ENCODE measurements around the gene CAPZB.

The CAPZB gene

DNA sequence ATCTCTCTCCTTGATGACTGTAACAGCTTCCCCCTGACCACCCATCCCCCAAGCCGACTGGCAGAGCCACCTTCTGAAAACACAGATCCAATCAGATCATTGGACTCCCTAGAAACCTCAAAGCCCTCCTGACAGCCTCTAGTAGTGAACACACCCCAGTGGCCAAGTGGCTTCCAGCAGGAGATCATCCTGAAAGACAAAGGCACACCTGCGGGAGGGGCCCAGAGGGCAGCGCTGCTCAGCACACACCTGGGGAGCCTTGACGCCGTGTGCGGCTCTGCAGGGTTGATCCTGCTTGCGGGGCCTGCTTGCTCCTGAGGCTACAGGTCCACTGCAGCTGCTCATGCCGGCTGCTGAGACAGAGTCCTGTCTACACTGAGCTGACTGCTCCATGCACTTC, 131.7 kb downstream of the CAPZB start:
- DNase-seq (ENCODE audit: low read depth in 2 of 2, low spot score in 1 of 2): no peak

DNA sequence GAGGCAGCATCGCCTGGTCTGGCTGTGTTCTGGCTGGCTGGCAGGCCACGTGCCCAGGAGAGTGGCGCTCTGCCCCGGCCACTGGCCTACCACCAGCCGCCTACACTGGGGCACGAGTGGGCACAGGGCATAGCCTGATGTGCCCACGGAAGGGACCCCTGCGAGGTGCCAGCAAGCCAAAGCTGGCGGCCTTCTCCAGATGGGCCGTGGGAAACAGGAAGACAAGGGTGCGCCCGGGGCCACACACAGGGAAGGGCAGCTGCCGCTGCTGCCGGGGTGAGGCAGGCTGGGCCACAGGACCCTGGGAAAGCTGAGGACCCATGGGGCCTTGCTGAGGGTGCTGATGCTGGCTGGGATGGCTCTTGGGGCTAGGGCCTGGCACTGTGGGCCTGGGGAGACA, 132.5 kb downstream of the CAPZB start:
- no peak for DNase-seq (ENCODE audit: low read depth in 2 of 2, low spot score in 1 of 2)

DNA sequence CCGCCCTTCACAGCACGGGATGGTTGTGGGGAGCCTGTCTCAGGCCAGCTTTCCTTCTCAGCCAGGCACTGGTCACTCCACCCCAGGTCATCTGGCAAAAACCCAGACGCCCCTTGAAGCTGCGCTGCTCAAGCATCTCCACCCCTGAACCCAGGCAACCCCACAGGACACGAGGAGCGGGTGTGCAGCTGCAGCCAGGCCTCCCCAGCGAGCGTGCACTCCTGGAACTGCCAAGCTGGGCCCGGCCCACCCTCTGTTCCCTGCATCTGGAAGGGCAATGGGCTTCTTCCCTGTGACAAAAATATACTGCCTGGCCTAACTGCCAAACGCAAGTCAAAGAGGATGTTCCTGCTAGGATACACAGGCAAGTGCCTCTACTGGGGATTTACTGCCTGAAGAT, 133.5 kb downstream of the CAPZB start:
- no peak for DNase-seq (ENCODE audit: low read depth in 2 of 2, low spot score in 1 of 2)

DNA sequence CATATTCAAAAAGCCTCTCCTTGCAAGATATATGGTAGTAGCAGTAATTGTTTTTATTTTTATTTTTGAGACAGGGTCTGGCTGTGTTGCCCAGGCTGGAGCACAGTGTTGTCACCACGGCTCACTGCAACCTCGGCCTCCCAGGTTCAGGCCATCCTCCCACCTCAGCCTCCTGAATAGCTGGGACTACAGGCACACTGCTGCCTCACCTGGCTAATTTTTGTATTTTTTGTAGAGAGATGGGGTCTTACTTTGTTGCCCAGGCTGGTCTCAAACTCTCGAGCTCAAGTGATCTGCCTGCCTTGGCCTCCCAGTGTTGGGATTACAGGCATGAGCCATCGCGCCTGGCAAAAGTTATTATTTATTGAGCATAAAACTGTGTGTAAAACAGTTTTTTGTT, 134.8 kb downstream of the CAPZB start:
- DNase-seq (ENCODE audit: low read depth in 2 of 2, low spot score in 1 of 2): no peak

DNA sequence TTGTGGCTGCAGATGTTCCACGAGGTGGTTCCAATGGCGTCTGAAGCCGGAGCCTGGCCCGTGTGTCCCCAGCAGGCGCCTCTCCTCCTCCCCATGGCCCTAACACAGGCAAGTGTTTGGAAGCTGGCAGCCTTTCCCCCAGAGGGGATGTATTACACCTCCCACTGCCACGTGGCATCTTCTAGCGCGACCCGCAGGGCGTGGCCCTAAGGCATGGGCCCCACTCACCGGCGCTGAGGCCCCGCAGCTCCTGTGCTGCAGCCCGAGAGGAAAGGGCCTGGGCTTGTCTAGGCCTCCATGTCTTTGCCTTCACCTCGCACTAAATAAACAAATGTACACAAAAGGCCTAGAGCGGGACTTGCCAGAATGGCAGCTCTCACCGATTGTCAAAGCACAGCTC, 135.3 kb downstream of the CAPZB start:
- DNase-seq (ENCODE audit: low read depth in 2 of 2, low spot score in 1 of 2): no peak

DNA sequence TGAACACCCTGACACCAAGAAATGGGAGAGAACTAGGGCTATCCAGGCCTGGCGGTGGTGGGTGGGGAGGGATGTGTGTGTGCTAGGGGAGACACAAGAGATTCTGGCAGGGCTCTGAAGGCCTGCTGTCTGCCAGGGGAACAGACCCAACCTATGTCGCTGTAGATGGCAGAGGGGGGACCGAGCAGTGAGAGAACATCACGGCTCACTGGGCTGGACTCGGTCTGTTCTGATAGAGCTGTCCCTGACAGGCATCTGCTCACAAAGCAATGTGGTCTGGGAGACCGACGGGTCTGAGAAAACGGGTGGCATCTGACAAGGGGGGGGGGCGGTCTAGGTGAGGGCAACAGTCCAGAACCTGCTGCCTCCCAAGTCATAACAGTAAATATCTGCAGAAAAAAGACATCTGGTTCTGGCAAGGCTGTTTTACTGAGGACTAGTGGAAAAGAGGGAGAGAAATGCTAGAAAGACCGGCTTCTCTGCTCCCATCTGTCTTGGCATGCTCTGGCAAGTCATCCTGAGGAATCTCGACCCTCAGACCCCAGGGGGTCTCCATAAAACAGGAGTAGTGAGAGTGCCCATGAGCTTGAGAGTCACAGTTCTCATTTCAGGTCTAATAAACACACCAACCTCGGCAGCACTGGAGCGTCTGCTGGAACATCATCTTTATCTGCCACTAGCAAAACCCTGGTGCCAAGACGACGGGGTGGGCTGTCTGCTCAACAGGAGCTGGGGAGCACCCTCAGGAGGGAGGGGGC, 136.7 kb downstream of the CAPZB start:
- no peak for DNase-seq (ENCODE audit: low read depth in 2 of 2, low spot score in 1 of 2)

DNA sequence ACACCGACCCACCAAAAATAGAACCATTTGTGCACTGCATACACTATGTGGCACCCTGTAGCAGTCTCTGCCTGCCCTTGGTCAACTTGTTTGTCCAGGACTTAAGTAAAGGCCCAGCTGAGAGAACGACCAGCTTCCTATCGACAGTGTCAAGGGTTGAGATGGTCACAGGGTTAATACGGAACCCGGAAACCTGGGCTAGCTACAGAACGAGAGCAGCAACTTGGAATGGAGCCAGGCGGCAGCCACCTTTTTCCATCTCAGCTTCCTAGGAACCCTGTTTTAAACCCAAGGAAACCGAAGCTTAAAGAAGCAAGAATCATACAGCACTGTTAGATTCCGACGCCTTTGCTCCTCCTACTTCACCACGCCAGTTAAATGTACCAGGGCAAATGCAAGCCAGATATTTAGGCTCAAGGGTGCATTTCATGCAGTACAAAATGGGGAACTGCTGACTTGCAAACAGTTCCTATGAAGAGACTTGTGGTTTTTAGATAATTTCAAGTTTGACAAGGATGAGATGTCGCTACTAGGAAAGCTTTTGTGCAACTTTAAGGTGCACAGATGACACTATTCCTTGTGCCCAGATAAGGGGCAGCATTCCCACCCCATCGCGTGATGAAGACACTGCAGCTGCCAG, 137.7 kb downstream of the CAPZB start:
- DNase-seq (ENCODE audit: low read depth in 2 of 2, low spot score in 1 of 2): no peak

DNA sequence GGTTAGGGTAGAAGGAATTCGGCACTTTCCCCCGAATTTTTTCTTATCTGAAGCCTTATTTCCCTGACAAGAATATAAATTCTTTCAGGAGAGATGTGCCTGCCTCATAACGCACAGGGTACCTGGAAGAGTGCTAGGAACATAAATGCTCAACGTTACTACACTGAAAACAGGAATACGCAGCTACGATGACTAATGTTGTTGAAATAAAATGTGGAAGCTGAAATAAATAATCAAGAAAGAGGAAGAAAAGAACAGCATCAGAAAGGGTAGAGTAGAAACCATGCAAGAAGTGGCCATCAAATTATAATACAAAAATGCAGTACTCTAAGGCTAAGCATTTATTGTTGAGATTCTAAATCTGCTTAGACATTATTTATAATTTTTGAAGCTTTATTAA, 139.3 kb downstream of the CAPZB start:
- DNase-seq (ENCODE audit: low read depth in 2 of 2, low spot score in 1 of 2): no peak

DNA sequence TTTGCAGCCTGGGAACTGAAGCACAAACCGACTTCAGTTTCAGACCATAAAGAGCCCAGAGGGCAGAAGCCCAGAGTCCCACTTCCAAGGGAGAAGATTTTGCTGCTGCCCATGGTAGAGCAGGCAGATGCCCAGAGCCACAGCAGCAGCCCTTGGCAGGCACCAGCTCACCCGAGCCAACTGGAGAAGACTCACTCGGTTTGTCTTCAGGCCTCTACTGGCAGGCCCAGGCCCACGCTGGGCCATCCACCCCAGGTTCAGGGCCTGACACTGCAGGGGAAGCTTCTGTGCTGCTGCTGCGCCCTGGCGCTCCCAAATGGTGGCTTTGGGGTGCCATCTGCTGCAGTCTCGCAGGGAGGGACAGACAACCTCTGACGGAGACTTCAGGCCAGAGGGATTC, 139.9 kb downstream of the CAPZB start:
- DNase-seq (ENCODE audit: low read depth in 2 of 2, low spot score in 1 of 2): no peak

DNA sequence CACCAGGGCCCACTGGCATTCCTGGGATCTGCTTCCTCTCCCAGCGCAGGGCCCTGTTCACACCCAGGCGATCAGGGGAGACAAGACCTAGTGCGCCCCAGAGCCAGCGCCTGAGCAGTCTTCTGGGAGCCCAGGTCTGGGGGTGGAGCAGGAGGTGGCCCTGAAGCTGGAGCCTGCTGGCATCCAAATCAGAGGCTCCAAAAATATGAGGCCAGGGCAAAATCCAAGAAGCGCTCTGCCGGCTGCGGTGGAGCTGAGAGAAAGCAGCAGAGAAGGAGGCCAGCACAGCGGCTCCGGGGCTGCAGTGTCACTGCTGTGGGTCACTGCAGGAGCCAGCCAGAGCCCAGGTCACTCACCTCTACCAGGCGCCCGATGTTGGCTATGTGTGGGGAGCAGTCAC, 140.5 kb downstream of the CAPZB start:
- DNase-seq (ENCODE audit: low read depth in 2 of 2, low spot score in 1 of 2): no peak

DNA sequence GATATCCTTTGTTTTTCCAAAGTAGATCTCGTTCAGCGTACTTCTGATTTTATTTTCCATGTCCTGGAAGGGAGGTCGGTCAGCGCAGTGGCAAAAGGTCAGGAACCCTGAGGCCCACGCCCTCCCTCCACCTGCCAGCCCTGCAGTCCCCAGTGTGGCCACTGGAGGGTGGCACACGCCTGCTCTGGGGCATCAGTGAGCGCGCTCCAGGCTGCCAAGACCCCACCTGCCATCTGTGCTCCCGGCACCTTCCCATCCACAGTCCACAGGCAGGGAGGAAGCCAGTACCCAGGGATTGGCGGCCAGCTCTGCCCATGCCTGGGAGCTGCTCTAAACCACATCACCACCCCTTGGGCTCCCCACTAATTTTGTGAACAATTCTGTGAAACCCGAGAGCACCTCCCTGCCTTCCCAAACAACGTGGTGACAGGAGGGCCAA, 140.9 kb downstream of the CAPZB start:
- DNase-seq (ENCODE audit: low read depth in 2 of 2, low spot score in 1 of 2): no peak

DNA sequence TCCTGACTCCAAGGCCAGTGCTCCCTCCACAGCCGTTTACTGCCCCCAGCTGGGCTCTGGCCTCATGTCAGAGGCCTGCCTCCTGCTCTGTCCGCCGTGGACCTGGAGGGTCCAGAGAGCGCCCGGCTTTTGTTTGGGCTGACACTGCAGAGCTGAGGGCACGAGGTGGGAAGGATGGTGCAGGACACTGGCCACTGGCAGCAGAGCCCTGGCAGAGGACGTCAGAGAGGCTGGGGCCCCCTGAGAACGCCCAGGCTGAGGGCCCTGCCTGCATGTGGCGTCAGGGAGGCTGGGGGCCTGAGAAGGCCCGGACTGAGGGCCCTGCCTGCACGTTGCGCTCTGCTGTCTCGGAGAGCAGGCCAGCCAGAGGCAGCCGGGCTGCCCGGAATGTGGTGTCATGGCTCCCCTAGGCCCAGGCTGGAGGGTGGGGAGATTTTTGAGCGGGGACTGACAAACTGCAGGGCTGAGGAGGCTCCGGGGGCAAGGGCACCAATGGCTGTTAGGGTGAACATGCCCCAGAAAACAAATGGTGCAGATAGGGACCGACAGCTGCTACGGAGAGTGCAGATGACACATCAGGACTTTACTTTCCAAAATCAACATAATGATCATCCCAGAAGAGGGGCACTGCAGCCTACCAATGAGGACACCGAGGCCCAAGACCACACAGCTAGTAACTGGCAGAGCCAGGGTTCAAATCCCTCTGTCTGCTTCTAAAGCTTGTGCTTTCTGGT, 141.6 kb downstream of the CAPZB start:
- DNase-seq (ENCODE audit: low read depth in 2 of 2, low spot score in 1 of 2): no peak

DNA sequence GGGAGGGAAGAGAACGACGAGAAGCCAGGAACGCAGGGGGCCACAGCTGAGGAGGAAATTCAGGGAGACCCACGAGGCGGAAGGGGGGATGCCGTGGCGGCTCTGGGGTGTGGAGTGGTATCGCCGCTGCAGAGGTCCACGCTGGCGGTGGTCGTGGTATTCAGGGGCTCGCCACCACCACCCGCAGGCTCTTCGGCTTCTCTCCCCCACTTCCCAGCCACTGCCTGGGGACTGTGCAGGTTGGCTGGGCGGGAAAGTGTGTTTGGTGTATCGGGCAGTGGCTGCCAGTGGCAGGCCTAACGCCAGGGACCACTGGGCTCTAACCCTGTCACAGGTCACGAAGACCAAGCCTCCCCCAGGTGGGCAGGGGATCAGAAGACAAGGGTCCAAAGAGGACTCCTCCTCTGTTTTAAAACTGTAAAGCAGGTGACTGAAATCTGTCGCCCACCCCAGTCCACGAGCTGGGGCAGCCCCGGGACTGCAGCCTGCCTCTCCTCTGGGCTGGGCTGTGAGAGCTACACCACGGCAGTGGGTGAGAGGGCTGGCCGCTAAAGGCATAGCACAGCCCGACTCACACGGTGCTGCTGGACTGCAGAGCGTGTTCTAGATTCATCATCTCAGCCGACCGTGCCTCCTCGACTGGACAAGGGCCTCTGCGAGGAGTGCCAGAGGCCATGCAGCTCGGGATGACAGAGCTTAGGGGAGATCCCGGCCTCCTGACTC, 142.3 kb downstream of the CAPZB start:
- DNase-seq (ENCODE audit: low read depth in 2 of 2, low spot score in 1 of 2): no peak

DNA sequence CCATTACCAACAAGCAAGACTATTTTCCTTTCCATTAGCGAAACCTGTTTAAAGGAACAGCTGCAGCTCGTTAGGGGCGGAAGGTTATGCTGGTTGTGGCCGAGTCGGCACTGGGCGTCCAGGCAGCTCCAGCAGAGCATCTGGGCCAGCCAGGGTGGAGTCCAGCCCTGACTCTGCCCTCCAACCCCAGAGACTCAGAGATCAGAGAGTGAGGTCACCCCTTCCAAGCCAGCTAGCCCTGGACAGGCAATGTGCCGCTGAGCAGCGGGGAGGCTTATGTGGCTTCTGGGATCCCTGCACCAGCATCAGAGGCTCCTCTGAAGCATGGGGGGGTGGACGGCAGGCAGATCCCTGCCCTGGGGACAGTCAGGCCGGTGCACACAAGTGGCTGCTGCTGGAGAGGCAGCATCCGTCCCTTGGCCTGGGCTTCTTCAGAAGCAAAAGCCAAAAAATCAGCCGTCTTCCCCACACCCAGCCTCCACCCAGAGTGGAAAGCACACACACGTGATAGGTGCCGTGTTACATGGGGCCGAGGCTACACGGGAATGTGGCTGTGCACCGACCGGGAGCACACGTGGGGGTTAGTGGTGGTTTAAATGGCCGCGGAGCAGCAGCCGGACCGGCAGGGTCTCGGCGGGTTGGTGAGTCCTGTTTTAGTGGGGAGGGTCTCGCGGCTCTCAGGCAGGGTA, 143.1 kb downstream of the CAPZB start:
- DNase-seq (ENCODE audit: low read depth in 2 of 2, low spot score in 1 of 2): no peak

DNA sequence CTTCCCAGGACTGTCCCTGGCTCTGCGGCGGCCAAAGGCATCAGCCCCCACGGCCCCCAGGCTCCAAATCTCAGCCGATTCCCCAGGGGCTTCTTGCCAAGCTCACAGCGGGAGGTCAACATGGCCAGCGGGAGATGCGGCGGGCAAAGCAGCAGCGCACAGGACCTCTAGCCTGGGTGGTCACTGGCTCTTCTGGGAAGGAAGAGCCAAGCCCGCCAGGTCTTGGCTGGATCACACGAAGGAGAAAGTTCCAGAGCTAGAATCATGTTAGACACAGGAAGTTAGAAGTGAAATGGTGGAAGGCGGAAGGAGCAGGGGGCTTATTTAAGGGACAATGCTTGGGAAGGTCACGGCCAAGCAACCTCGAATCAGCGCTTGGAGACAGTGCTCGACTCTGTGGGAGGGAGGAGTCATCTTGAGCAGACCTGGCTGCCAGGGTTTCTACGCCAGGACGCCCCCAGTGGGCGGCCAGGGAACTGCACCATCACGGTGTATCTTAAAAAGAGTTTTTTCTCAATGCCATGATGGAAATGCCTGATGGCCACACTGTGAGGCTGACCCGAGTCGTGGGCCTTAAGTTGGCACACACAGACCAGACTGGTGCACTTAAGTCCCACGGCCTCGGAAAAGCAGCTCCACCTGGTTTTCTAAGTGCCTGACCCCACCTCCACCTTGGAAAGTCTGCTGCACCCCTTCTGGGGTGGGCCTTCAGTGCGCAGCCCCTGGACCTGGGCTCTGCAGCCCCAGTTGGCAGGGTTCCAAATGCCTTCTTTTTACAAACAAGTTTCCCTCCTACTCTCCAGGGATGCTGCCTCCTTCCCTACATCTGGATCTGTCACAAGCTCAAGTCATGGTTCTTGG, 143.9 kb downstream of the CAPZB start:
- peak; percentile 22 to 44 for DNase-seq (ENCODE audit: low read depth in 2 of 2, low spot score in 1 of 2)

DNA sequence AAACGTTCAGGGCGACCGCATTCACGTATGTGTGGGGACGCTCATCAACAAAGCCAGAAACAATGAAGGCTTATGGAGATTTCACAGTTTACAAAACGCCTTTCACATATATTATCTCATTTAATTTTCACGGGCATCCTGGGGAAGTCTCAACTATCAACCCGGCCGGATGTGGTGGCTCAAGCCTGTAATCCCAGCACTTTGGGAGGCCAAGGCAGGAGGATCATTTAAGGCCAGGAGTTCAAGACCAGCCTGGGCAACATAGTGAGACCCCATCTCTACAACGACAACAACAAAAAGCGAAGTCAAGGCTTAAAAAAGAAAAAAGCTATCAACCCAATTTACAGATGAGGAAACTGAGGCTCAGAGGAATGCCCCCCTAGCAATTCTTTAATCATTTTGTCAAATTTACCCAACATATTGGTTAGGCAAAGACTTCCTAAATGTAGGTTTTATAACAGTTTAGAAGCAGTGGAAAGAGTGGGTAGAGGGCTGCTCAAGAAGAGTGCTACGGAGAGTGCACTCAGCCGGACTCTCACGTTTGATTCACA, 144.9 kb downstream of the CAPZB start:
- no peak for DNase-seq (ENCODE audit: low read depth in 2 of 2, low spot score in 1 of 2)

DNA sequence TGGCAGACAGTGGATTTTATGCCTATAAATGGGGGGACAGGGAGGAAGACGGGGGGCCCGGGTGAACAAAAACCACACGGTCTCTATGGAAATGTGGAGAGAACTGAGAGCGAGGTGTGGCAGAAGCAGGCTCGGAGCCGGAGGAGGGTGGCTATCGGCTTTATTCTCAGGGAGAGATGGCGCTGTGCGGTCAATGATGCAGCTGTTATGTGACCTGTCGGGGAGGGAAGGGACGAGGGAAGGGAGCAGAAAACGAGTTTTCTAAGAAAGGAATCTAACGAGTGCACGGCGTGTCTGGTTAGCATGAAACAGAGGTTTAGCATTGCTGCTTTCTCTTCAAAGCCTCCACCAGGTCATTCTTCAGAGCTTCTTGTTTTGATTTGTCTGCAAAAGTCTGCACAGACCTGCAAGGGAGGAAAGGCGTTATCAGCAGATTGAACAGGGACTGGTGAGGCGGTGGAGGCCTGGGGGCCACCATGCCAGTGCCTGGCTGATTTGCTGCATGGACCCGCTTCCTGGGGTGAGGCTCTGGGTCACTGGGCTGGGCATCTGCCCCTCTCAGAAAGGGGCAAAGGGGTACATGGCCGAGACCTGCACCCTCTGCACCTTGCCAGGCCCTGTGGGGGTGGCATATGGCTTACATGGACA, 146.0 kb downstream of the CAPZB start:
- DNase-seq (ENCODE audit: low read depth in 2 of 2, low spot score in 1 of 2): no peak

DNA sequence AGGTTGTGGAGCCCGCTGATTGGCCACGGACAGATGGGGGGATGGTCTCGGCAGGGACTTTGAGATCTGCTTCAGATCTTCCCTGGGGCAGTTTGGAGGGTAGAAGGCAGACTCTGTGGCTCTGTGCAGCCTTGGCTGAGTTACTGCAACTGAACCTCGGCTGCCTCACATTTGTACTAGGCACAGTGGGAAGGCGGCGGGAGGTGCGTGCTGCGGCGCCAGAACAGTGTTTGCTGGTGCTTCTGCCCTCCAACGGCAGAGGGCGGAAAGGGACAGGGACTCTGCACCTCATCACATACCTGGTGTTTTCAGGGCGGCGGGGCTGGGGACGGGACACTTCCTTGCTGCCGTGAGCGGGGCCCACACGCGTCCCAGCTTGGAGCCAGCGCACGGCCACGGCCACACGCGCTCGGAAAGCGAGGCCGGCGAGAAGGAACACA, 147.0 kb downstream of the CAPZB start:
- no peak for DNase-seq (ENCODE audit: low read depth in 2 of 2, low spot score in 1 of 2)

DNA sequence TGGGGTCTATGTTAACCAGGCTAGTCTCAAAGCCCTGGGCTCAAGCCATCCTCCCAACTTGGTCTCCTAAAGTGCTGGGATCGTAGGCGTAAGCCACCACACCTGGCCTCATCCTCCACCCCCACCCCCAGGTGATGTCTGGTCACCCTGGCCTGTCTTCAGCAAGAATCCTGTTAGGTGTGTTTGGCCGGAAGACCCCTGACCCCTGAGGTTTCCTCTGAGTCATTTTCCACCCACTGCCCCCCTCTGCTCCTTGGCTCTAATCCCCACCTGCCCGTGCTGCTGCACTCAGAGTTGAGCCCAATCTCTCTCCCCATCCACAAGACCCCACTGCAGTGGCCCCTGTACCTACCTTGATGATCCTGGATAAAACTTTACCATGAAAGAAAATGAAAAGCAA, 148.1 kb downstream of the CAPZB start:
- DNase-seq (ENCODE audit: low read depth in 2 of 2, low spot score in 1 of 2): no peak

Data from stimulated activated CD8-positive, alpha-beta memory T cell treated with anti-CD3 and anti-CD28 coated beads, Interleukin-4, amount 100 ng/mL, for 1 hour (primary cell).